Spleen (tissue), 11 donors: Measurements from ENCODE around the gene CHMP4B. TPM values are rescaled to one million over a fixed set of nuclear protein-coding genes. Genes with fewer than 3 reads are reported as not detected.

ENCODE experiments used
- DNase-seq: peaks from one replicate; pipeline ENCODE4 v3.0.0-alpha.2; 2020
- H3K27ac ChIP-seq, 8 donors: fragments of 200-600 bp; sonication (generic) in 7 of 8; 1 replicate in 4 of 8; 2 replicates in 4 of 8; pipeline versions ENCODE4 v1.5.0 to v1.8.0; 2016 to 2021; ENCODE audit warnings: inconsistent platforms in 4 of 8, mild to moderate bottlenecking in 4 of 8, moderate library complexity in 1 of 8
- H3K27me3 ChIP-seq, 7 donors: fragments of 200-600 bp; sonication (generic) in 6 of 7; replicated peaks in 1 of 7; 1 replicate in 4 of 7; 2 replicates in 3 of 7; pipeline versions ENCODE4 v1.5.0 to v1.8.0; 2016 to 2021; ENCODE audit warnings: inconsistent platforms in 3 of 7, mild to moderate bottlenecking in 1 of 7
- H3K36me3 ChIP-seq, 6 donors: fragments of 200-600 bp; sonication (generic) in 5 of 6; 1 replicate in 4 of 6; 2 replicates in 2 of 6; pipeline versions ENCODE4 v1.5.0 to v1.8.0; 2016 to 2021; ENCODE audit warnings: inconsistent platforms in 2 of 6
- H3K4me1 ChIP-seq, 6 donors: fragments of 200-600 bp; sonication (generic) in 5 of 6; 1 replicate in 3 of 6; 2 replicates in 3 of 6; pipeline versions ENCODE4 v1.5.0 to v1.8.0; 2016 to 2021; ENCODE audit warnings: inconsistent platforms in 3 of 6
- H3K4me3 ChIP-seq, 8 donors: fragments of 200-600 bp; sonication (generic) in 7 of 8; 1 replicate in 4 of 8; 2 replicates in 4 of 8; pipeline versions ENCODE4 v1.5.0 to v1.8.0; 2016 to 2021; ENCODE audit warnings: inconsistent platforms in 4 of 8, mild to moderate bottlenecking in 4 of 8, moderate library complexity in 2 of 8
- H3K9me3 ChIP-seq, 8 donors: fragments of 200-600 bp; sonication (generic) in 7 of 8; 1 replicate in 4 of 8; 2 replicates in 4 of 8; pipeline versions ENCODE4 v1.5.0 to v1.8.0; 2016 to 2021; ENCODE audit warnings: inconsistent platforms in 4 of 8
- POLR2A ChIP-seq, 3 donors: fragments of 450-650 bp; IDR thresholded peaks; one replicate each; pipeline ENCODE4 v1.5.1; 2017; ENCODE audit warnings: antibody characterized with exemption in 3 of 3, mild to moderate bottlenecking in 1 of 3
- POLR2AphosphoS5 ChIP-seq, 3 donors: sonication (generic); formaldehyde crosslinking; IDR thresholded peaks; one replicate each; pipeline ENCODE4 v1.5.1; 2017; ENCODE audit warnings: antibody characterized with exemption in 3 of 3
- whole genome bisulfite sequencing, 5 donors: extraction: QIAGEN DNeasy Blood & Tissue Kit in 3 of 5; methylation state at CpG; one replicate each; pipeline versions ENCODE4 v1.1.5 to v1.1.7; 2013 to 2018; 5-methylcytosine and 5-hydroxymethylcytosine counted together
- intact Hi-C: fragments of 100-400 bp; cut with DNase I; formaldehyde crosslinking; loops from one replicate; pipeline ENCODE4 v1.15.0; 2023; ENCODE audit warnings: low total_unique reads
- polyA plus RNA-seq, 3 donors: library from polyadenylated mRNA; stranded (reverse); fragments of 200-250 nt; gene quantifications; one replicate each; pipeline ENCODE4 v1.2.1, GENCODE V29; 2013
- total RNA-seq, 7 donors: library from RNA; depleted of rRNA in 3 of 7; stranded (reverse); fragments of >200 nt in 3 of 7; fragmentation: NEBNext Ultra II Directional in 4 of 7; extraction: Animal tissue kit (Norgen Biotek cat#: 25700) in 4 of 7; gene quantifications; one replicate each; pipeline versions ENCODE4 v1.1.0 to v1.2.1, GENCODE V29; 2016 to 2021
- TF ChIP-seq, protein P1 (sequence below), 11 experiments: fragments of 200-600 bp in 7 of 11; fragments of 450-650 bp in 4 of 11; sonication (generic) in 4 of 11; IDR thresholded peaks in 8 of 11; conservative IDR thresholded peaks in 3 of 11; 1 replicate in 7 of 11; 2 replicates in 4 of 11; pipeline versions ENCODE4 v1.4.0 to v1.8.0; 2016 to 2021; ENCODE audit warnings: antibody characterized with exemption in 11 of 11, inconsistent platforms in 4 of 11, mild to moderate bottlenecking in 1 of 11
- donor health status: healthy with polysubstance abuse.
- donor health status: DM: no; HTN: no; CAD: no; lungs with moderate emphysema.
- donor health status: DM: no; HTN: no; CAD: no.
- donor health status: Bipolar disorder and iron deficiency.
- donor health status: healthy.
- donor health status: DM: no; HTN: no; CAD: no.
- donor health status: DM: yes; HTN: yes; CAD: no.

The CHMP4B gene
- total and polyA plus RNA-seq, 10 donors, result 44.9 to 118 (median 74.7) TPM

DNA sequence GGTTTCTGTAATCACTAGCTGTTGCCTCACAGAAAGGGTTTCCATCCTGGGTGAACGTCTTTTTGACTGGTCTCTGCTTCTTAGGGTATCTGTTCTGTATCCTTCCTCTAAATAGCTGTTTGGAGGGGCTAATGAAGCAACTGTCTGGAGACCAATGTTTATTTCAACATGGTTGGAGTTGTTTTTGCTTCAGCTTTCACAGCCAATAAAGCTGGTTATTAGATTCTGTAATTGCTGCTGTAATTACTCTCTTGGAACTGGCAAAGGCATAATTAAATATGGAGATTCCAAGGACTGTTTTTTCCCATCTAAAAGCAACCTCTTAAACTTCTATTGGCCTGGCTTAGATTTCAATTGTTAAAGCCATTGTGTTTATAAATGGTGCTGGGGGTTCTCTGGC, 31.9 kb downstream of the CHMP4B start:
- intact Hi-C loops, result no loop called here
- Histone ChIP-seq H3K36me3 (peaks cover 0 to 6% (median 0%) of the 10 kb centered on the region in 6 donors), H3K9me3 (no peaks in the 10 kb centered on the region), H3K4me1 (peaks cover 32 to 96% (median 86%) of the 10 kb centered on the region in 6 donors), H3K27me3 (no peaks in the 10 kb centered on the region), H3K4me3 (no peak overlapping the region), H3K27ac (peak overlapping the region in 3 of 8 donors; percentile 4 to 53 (median 17))
- 48 to 68% (median 52%) methylated on average over 1 of the region's 1 CpG for WGBS, 5 donors
- DNase-seq, result no peak
- TF ChIP-seq POLR2AphosphoS5 (IDR thresholded peaks at IDR 0.05), result no peak

DNA sequence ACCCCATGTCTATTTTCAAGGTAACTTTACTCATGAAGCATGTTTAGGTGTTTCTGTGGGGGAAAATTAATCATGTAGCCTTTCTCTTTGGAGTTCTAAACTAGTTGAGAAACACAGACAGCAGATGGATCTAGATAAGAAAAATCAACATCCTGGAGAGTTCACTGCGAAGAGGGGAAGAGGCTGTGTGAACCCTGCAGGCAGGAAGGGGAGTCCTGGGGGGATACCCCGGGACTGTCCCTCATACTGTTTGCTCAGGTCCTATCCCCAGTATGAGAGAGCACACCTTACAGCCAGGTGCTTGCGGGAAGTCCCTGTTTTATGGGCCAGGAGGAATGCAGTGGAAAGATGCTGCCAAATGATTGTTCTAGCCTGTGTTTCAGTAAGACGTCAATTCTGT, 32.7 kb downstream of the CHMP4B start:
- TF ChIP-seq, protein P1, sequence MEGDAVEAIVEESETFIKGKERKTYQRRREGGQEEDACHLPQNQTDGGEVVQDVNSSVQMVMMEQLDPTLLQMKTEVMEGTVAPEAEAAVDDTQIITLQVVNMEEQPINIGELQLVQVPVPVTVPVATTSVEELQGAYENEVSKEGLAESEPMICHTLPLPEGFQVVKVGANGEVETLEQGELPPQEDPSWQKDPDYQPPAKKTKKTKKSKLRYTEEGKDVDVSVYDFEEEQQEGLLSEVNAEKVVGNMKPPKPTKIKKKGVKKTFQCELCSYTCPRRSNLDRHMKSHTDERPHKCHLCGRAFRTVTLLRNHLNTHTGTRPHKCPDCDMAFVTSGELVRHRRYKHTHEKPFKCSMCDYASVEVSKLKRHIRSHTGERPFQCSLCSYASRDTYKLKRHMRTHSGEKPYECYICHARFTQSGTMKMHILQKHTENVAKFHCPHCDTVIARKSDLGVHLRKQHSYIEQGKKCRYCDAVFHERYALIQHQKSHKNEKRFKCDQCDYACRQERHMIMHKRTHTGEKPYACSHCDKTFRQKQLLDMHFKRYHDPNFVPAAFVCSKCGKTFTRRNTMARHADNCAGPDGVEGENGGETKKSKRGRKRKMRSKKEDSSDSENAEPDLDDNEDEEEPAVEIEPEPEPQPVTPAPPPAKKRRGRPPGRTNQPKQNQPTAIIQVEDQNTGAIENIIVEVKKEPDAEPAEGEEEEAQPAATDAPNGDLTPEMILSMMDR (IDR thresholded peaks at IDR 0.05 in 8 of 11, conservative IDR thresholded peaks at IDR 0.05 in 3 of 11), result no peak
- no peak for TF ChIP-seq POLR2A (IDR thresholded peaks at IDR 0.05)
- no peak for TF ChIP-seq POLR2AphosphoS5 (IDR thresholded peaks at IDR 0.05)
- Histone ChIP-seq H3K4me3 (no peak overlapping the region), H3K36me3 (peaks cover 0 to 14% (median 7%) of the 10 kb centered on the region in 6 donors), H3K27ac (peak overlapping the region in 2 of 8 donors; percentile 21 to 49), H3K9me3 (no peaks in the 10 kb centered on the region), H3K27me3 (no peaks in the 10 kb centered on the region), H3K4me1 (peaks cover 24 to 95% (median 79%) of the 10 kb centered on the region in 6 donors)
- no peak for DNase-seq
- WGBS, 5 donors, result 29 to 41% (median 36%) methylated on average over 4 of the region's 4 CpGs
- intact Hi-C loops, result no loop called here

DNA sequence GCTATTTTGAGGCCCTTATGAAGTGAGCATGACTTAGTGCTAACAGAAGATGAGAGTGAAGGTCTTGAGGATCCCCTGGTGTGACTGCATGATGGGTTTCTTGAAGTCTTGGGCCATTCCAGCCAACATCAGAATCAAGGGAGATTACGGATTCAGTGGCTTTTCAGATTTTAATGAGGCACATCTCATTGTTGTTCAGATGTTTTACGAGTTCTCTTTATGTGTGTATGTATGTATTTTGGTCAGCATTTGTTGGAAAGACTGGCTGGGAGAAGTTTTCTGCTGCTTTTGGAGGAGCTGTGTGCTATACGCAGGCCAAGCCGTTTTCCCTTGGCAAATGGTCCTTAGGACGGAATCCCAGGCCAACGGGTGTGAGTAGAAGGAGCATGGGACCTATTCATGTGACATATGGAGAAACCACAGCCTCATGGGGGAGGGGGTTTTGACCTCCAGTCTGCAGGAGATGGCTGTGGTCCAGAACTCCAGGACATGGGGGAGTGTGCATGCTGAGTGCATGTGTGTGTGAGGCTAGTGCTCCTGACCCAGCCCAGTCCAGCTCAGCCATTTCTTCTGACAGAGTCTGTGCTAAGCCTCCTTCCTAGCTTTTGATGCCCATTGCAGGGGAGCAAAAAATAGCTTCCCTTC, 35.3 kb downstream of the CHMP4B start:
- Histone ChIP-seq H3K27ac (no peak overlapping the region), H3K27me3 (no peaks in the 10 kb centered on the region), H3K4me1 (peaks cover 22 to 91% (median 60%) of the 10 kb centered on the region in 6 donors), H3K4me3 (no peak overlapping the region), H3K36me3 (peaks cover 0 to 39% (median 29%) of the 10 kb centered on the region in 6 donors), H3K9me3 (no peaks in the 10 kb centered on the region)
- 80 to 86% (median 81%) methylated on average over 6 of the region's 6 CpGs for WGBS, 5 donors
- no peak for DNase-seq
- intact Hi-C loops, result no loop called here
- TF ChIP-seq, protein P1 (IDR thresholded peaks at IDR 0.05 in 8 of 11, conservative IDR thresholded peaks at IDR 0.05 in 3 of 11), result no peak
- peak in 1 of 3 donors; percentile 22 for TF ChIP-seq POLR2AphosphoS5 (IDR thresholded peaks at IDR 0.05)
- no peak for TF ChIP-seq POLR2A (IDR thresholded peaks at IDR 0.05)

DNA sequence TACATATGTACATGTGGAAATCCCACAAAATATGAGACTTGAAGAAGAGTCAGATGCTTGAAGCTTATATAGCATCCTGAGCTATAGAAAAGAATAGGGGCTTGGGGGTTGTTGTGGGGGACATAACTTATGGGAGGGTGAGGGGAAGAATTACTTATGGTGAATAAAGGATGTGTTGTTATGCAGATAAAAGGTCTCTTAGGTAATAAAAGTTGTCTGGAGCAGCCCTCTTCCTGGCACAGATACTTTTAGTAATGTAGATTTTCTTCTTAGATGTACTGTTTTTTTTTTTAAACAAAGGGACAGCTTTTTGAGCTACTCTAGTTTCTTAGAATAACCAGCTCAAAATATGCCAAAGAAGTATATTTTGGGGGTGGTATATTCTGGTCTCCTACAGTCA, 35.9 kb downstream of the CHMP4B start:
- DNase-seq, result no peak
- Histone ChIP-seq H3K36me3 (peaks cover 0 to 45% (median 35%) of the 10 kb centered on the region in 6 donors), H3K27me3 (no peaks in the 10 kb centered on the region), H3K9me3 (no peaks in the 10 kb centered on the region), H3K27ac (no peak overlapping the region), H3K4me3 (no peak overlapping the region), H3K4me1 (peaks cover 20 to 85% (median 54%) of the 10 kb centered on the region in 6 donors)
- intact Hi-C loops, result no loop called here
- TF ChIP-seq, protein P1 (IDR thresholded peaks at IDR 0.05 in 8 of 11, conservative IDR thresholded peaks at IDR 0.05 in 3 of 11), result no peak
- TF ChIP-seq POLR2A (IDR thresholded peaks at IDR 0.05) (no peak), POLR2AphosphoS5 (IDR thresholded peaks at IDR 0.05) (no peak)
